ENCODE data around the gene HRH3.
A peak's percentile ranks its signal among the peaks of the same experiment; 100 is the strongest.

HRH3 gene

GRCh38 chr20:62238569-62239277 is 18.6 kb upstream of the HRH3 start:
- Mint-ChIP-seq H3K36me3 (ENCODE audit: low read depth) (peaks cover 27% of the 10 kb centered on the region), H3K4me1 (ENCODE audit: low read depth) (peaks cover 47% of the 10 kb centered on the region), H3K27me3 (peaks cover 8% of the 10 kb centered on the region), H3K27ac (peak overlapping the region; percentile 65), H3K4me3 (peak overlapping the region; percentile 89), H3K9me3 (peaks cover 3% of the 10 kb centered on the region)
- intact Hi-C loops (cut with micrococcal nuclease), result loop anchor here (2.0 to 5.0 kb wide), 2 partner anchors 56 to 64 kb away; partner anchors contain the start of genes ADRM1 and MTG2

GRCh38 chr20:62237801-62238568 is 17.9 kb upstream of the HRH3 start, which contains the start of gene OSBPL2:
OSBPL2 (plus strand) TSS chr20:62238521; CDS start chr20:62256185, 17,664 bp downstream.
- H3K27me3 Mint-ChIP-seq, result peaks cover 8% of the 10 kb centered on the region
- peak within 1 kb of the TSS; percentile 65 for H3K27ac Mint-ChIP-seq
- H3K9me3 Mint-ChIP-seq, result peaks cover 7% of the 10 kb centered on the region
- peak within 1 kb of the TSS; percentile 89 for H3K4me3 Mint-ChIP-seq
- intact Hi-C loops (cut with micrococcal nuclease), result loop anchor here (2.0 to 5.0 kb wide), 2 partner anchors 55 to 64 kb away; partner anchors contain the start of genes ADRM1 and MTG2
- peaks cover 23% of the 10 kb centered on the region for H3K36me3 Mint-ChIP-seq (ENCODE audit: low read depth)
- peaks cover 45% of the 10 kb centered on the region for H3K4me1 Mint-ChIP-seq (ENCODE audit: low read depth)

- H3K4me3 Mint-ChIP-seq, result peak overlapping the region; percentile 89
- peaks cover 7% of the 10 kb centered on the region for H3K9me3 Mint-ChIP-seq
- peaks cover 18% of the 10 kb centered on the region for H3K36me3 Mint-ChIP-seq (ENCODE audit: low read depth)
- peak overlapping the region; percentile 58 for H3K27ac Mint-ChIP-seq
- H3K27me3 Mint-ChIP-seq, result peaks cover 8% of the 10 kb centered on the region
- intact Hi-C loops (cut with micrococcal nuclease), result loop anchor here (5.0 kb wide), 1 partner anchor 65 kb away; the partner anchor contains the start of gene ADRM1
- H3K4me1 Mint-ChIP-seq (ENCODE audit: low read depth), result peaks cover 39% of the 10 kb centered on the region
Observed at GRCh38 chr20:62237514-62237800, 17.4 kb upstream of the HRH3 start.

- intact Hi-C loops (cut with micrococcal nuclease), result loop anchor here (5.0 kb wide), 1 partner anchor 65 kb away; the partner anchor contains the start of gene ADRM1
- no peak overlapping the region for H3K27ac Mint-ChIP-seq
- H3K36me3 Mint-ChIP-seq (ENCODE audit: low read depth), result peaks cover 12% of the 10 kb centered on the region
Observed at GRCh38 chr20:62236766-62237513, 16.9 kb upstream of the HRH3 start.

GRCh38 chr20:62236200-62236599 is 16.1 kb upstream of the HRH3 start:
- Mint-ChIP-seq H3K4me1 (ENCODE audit: low read depth) (peaks cover 27% of the 10 kb centered on the region), H3K4me3 (no peak overlapping the region), H3K27me3 (peaks cover 12% of the 10 kb centered on the region), H3K27ac (no peak overlapping the region), H3K36me3 (ENCODE audit: low read depth) (peaks cover 6% of the 10 kb centered on the region), H3K9me3 (peaks cover 7% of the 10 kb centered on the region)
- intact Hi-C loops (cut with micrococcal nuclease), result loop anchor here (5.0 kb wide), 1 partner anchor 66 kb away; the partner anchor contains the start of gene ADRM1

More at GRCh38 chr20:62236766-62237513, 16.9 kb upstream of the HRH3 start:
- H3K27me3 Mint-ChIP-seq, result peaks cover 12% of the 10 kb centered on the region
- H3K4me1 Mint-ChIP-seq (ENCODE audit: low read depth), result peaks cover 34% of the 10 kb centered on the region
- no peak overlapping the region for H3K4me3 Mint-ChIP-seq
- H3K9me3 Mint-ChIP-seq, result peaks cover 7% of the 10 kb centered on the region

GRCh38 chr20:62235777-62236157 is 15.7 kb upstream of the HRH3 start:
- peaks cover 12% of the 10 kb centered on the region for H3K27me3 Mint-ChIP-seq
- no peak overlapping the region for H3K4me3 Mint-ChIP-seq
- H3K36me3 Mint-ChIP-seq (ENCODE audit: low read depth), result peaks cover 1% of the 10 kb centered on the region
- peaks cover 22% of the 10 kb centered on the region for H3K4me1 Mint-ChIP-seq (ENCODE audit: low read depth)
- H3K9me3 Mint-ChIP-seq, result peaks cover 7% of the 10 kb centered on the region
- intact Hi-C loops (cut with micrococcal nuclease), result loop anchor here (5.0 kb wide), 1 partner anchor 67 kb away; the partner anchor contains the start of gene ADRM1
- no peak overlapping the region for H3K27ac Mint-ChIP-seq

- Mint-ChIP-seq H3K36me3 (ENCODE audit: low read depth) (no peaks in the 10 kb centered on the region), H3K4me1 (ENCODE audit: low read depth) (peaks cover 17% of the 10 kb centered on the region), H3K4me3 (no peak overlapping the region), H3K27me3 (peaks cover 12% of the 10 kb centered on the region), H3K27ac (no peak overlapping the region), H3K9me3 (peaks cover 7% of the 10 kb centered on the region)
- intact Hi-C loops (cut with micrococcal nuclease), result loop anchor here (5.0 kb wide), 1 partner anchor 67 kb away; the partner anchor contains the start of gene ADRM1
Observed at GRCh38 chr20:62235001-62235776, 15.1 kb upstream of the HRH3 start.

- Mint-ChIP-seq H3K9me3 (peaks cover 7% of the 10 kb centered on the region), H3K27me3 (peaks cover 12% of the 10 kb centered on the region)
Observed at GRCh38 chr20:62234339-62234738, 14.3 kb upstream of the HRH3 start.

GRCh38 chr20:62233684-62234083 is 13.6 kb upstream of the HRH3 start:
- Mint-ChIP-seq H3K36me3 (ENCODE audit: low read depth) (no peaks in the 10 kb centered on the region), H3K9me3 (peaks cover 7% of the 10 kb centered on the region), H3K4me1 (ENCODE audit: low read depth) (peaks cover 6% of the 10 kb centered on the region), H3K27ac (no peak overlapping the region), H3K27me3 (peaks cover 12% of the 10 kb centered on the region), H3K4me3 (no peak overlapping the region)
- intact Hi-C loops (cut with micrococcal nuclease), result no loop called here

More at GRCh38 chr20:62234339-62234738, 14.3 kb upstream of the HRH3 start:
- intact Hi-C loops (cut with micrococcal nuclease), result no loop called here
- peaks cover 8% of the 10 kb centered on the region for H3K4me1 Mint-ChIP-seq (ENCODE audit: low read depth)
- H3K4me3 Mint-ChIP-seq, result no peak overlapping the region
- no peak overlapping the region for H3K27ac Mint-ChIP-seq
- H3K36me3 Mint-ChIP-seq (ENCODE audit: low read depth), result no peaks in the 10 kb centered on the region

- Mint-ChIP-seq H3K36me3 (ENCODE audit: low read depth) (no peaks in the 10 kb centered on the region), H3K4me1 (ENCODE audit: low read depth) (peaks cover 6% of the 10 kb centered on the region), H3K27me3 (peaks cover 14% of the 10 kb centered on the region), H3K27ac (no peak overlapping the region), H3K4me3 (no peak overlapping the region), H3K9me3 (peaks cover 7% of the 10 kb centered on the region)
- intact Hi-C loops (cut with micrococcal nuclease), result no loop called here
Observed at GRCh38 chr20:62232770-62233645, 12.9 kb upstream of the HRH3 start.

GRCh38 chr20:62232194-62232593 is 12.1 kb upstream of the HRH3 start:
- intact Hi-C loops (cut with micrococcal nuclease), result no loop called here
- H3K27me3 Mint-ChIP-seq, result peaks cover 16% of the 10 kb centered on the region

GRCh38 chr20:62231292-62231691 is 11.2 kb upstream of the HRH3 start:
- Mint-ChIP-seq H3K4me3 (no peak overlapping the region), H3K27ac (no peak overlapping the region), H3K4me1 (ENCODE audit: low read depth) (no peaks in the 10 kb centered on the region), H3K27me3 (peaks cover 25% of the 10 kb centered on the region), H3K9me3 (peaks cover 7% of the 10 kb centered on the region), H3K36me3 (ENCODE audit: low read depth) (no peaks in the 10 kb centered on the region)
- intact Hi-C loops (cut with micrococcal nuclease), result no loop called here

More at GRCh38 chr20:62232194-62232593, 12.1 kb upstream of the HRH3 start:
- Mint-ChIP-seq H3K27ac (no peak overlapping the region), H3K36me3 (ENCODE audit: low read depth) (no peaks in the 10 kb centered on the region), H3K9me3 (peaks cover 7% of the 10 kb centered on the region), H3K4me1 (ENCODE audit: low read depth) (no peaks in the 10 kb centered on the region), H3K4me3 (no peak overlapping the region)

Data from dendritic cell treated with granulocyte-macrophage colony-stimulating factor and Interleukin-4, amounts not matched to agents 40 ng/mL and 50 ng/mL, for 4 days (primary cell).